ENCODE measurements around the gene C1orf198.

Gene C1orf198

DNA sequence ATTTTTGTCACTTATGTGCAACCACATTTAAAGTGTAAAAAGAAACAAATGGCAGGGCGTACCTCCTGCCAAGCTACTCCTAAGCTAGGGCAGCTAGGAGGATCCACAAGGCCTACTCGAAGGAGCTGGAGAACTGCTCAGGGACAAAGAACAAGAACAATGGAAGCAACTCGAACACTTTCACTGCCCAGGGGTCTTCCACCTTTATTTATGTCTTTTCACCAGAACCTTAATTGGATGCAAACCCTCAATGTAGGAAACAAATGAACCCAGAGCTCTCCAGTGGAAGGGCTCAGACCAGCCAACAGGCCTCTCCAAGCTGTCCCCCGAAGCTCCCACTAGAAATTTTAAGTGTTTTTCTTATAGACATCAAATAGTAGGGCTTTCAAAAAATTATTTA is 39.9 kb downstream of the C1orf198 start:
- DNase-seq, result no peak

DNA sequence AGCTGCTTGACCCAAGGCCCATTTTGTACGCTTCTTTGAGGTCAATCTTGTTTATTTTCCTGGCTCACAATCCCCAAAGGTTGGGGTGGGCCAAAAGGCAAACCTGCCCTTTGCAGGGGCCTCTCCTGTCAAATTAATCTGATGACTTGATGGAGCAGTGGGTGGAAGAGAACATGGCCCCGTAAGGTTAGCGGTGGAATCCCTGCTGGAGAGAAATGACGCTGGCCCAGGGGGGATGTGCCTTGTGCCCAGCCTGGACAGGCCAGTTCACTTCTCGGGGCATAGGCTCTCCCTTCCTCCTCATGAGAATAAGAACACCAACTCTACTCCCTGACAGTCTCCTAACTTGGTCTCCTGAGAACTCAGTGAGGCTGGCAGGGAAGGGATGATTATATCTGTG is 40.5 kb downstream of the C1orf198 start:
- DNase-seq, result no peak

DNA sequence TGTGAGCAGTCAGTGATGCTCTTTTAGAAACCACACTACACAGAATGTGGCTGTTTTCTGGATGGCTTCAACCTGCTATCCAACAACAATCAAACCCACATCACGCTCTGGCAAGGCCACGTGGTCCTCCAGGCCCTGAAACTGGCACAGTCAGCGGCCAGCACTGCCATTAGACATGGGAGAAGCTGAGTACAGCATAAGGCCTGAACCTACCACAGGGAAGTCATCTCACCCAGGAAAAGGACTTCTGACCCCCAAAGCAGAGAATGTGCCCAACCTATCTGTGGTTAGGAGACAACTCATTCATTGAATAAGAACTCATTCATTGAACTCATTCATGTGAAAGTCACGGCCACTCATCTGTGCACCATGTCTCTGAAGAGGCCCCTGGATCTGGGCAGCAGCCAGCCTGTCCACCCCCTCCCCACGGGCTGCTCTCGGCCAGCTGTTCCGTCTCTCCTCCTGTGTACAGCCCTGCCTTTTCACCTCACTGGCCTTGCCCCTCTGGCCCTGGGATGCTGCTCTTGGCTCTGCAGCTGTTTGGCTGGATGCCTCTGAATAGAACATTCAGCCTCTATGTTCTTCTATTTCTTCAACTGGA is 41.1 kb downstream of the C1orf198 start:
- DNase-seq, result no peak

DNA sequence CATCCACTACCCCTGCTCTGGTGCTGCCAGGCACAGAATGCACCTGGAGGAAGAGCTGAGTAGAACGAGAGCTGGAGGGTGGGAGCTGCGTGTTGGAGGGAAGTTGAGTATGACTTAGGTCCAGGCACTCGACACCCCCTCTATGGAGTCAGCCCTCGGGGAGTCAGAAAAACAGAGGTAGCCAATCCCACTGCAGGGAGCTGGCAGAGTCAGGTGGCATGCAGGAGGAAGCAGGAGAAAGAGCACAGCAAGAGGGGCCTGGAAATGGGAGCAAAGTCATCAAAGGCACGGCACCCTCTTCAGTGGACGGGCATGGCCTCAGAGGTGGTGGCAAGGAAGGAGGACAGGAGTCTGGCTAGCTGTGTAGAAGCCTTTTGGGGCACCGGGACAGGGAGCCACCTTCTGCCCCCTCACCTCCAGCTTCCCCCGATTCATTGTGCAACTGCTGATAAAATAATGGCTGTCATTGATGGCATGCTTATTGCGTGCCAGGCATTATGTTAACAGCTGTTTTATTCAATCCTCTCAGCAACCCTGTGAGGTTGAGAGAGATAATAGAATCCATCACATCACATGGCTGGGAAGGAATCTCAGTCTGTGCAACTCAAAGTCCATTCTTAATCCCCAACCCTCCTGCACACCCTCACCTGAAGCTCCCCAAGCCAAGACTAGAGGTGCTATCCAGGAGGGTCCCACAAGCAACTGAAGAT is 42.0 kb downstream of the C1orf198 start:
- DNase-seq, result no peak

DNA sequence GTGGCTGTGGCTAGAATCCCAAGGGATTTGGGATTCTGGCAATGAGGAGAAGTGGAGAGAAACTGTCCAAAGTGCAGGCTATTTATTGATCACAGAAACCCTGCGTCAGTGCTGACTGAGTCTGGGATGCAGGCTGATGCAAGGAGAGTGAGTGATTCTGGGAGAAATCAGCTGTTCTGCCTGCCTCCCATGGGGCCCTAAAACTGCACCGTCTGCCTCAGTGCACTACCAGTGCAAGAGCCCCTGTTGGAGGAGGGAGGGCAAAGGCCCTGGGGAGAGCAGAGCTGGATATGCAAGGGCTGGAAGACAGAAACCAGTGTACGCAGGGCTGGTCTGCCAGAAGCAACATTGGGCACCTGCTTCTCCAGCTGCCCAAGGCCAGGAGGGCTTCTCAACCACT is 42.6 kb downstream of the C1orf198 start:
- no peak for DNase-seq

DNA sequence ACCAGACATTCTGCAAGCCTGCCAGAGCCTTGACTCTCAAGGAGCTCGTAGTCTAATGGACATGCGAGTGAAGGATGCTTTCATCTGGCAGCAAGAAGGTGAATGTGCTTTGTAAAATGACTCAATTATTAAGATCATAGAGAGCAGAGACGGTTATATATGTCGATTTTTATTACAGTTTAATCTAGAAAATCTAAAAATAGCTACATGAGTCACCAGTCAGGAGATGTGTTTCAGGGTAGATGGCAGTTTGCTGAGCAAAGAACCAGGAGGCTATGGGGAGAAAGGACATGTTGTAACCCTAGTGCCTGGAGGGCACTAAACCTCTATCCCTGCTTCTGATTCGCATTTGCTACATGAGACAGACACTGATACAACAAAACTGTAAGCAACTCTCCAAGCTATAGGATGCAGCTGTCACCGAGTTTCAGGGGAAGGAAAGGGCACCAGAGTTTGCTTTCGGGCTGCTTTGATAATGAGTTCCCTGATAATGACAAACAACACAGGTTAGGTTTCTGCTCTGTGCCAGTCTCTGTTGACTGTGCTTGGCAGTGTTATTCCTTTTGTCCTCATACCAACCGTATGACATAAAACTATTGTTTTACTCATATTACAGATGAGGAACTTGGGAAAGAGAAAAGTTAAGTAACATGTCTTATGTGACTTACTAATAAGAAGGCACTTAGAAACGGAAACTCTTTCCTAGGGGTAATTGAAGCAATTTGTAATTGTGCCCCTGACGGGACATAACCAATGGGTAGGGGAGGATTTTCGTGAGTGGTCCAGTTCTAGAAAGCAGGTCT is 43.2 kb downstream of the C1orf198 start:
- DNase-seq, result peak; percentile 71

DNA sequence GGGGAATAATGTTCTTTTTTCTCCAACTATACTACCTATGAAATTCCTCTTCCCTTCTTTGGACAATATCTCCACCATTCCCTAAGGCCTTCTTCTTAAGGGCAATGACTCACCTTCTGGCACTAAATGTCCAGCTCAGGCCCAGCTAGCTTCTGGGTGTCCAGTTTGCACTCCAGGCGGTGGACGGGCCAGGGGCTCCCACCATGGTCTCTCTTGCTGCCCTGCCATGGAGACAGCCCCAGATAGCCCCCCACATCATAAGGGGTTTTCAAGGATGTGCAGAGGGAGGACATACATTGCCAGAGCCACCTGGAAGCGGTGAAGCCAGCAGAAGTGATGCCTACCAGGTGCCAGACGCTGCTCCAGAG is 43.8 kb downstream of the C1orf198 start:
- DNase-seq, result no peak

DNA sequence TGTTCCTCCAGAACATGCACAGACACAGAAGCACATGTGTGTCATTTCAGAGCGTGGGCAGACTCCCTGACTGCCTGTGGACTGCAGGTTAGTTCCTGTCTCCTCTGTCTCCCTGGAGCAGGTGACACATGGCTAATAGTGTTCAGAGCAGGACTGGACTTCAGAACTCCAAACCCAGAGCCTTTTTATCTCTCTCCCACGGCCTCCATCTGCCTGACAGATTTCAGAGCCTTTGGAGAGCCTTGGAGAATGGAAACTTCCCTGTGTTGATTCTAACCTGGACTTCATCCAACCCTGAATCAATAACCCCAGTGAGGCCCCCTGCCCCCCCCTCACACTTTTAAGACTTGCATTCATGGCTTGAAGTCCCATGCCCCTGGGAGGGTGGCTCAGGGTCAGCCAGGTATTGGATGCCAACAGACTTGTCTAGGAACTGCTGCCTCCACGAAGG is 44.4 kb downstream of the C1orf198 start:
- DNase-seq, result no peak

DNA sequence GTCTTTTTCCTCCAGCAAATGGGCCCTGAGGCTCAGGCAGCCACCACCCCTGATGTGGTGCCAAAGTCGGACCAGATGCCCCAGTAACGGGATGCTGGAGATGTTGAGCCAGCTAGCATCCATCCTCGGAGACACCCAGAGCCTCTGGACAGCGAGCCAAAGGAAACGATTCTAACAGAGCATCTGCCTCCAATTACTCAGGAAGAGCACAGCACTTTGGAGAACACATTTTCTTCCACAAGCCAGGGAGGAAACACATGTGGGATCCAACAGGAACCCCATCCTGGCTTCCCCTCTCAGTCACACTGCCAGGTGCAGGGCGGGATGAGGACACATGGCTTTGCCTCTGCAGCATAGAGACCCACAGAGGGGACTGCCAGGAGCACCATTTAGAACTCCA is 44.9 kb downstream of the C1orf198 start:
- DNase-seq, result no peak

DNA sequence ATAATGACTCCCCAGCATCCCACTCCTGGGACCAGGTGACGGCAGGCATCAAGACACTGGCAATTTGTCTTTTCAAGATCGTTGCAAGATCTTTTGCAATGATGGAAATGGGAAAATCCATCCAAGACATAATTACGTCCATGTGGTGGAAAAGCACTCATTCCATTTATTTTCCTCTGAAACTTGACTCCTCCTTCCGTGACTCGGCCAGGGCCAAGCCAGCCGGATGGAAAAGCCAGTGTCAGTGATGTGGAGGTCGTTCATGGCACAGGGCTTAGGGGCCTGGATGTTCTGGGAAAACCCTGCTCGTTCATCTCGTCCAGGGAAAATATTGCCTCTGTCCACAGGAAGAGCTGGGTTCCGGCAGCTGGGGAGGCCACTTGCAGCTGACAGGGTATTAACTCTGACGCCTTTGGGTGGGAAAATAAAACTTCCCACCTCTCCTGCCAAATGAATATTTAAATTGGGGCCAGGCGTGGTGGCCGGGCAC is 46.2 kb downstream of the C1orf198 start:
- no peak for DNase-seq

DNA sequence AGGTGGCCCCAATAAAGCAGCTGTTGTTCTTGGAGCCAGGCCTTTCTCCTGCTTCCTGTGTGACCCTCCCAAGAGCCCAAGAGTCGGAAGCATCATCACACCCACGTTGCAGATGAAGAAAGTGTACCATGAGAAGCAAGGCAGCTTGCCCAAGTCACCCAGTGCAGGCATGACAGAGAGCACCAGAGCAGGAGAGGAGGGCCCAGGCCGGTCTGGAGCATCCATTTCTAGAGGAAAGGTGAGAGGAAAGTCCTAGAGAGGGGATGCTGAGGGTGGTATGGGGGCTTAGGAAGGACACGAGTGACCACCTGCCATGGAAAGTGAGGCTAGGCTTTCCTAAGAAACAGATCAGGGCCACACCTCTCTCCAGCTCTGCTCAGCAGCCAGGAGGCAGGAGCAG is 47.0 kb downstream of the C1orf198 start:
- no peak for DNase-seq

DNA sequence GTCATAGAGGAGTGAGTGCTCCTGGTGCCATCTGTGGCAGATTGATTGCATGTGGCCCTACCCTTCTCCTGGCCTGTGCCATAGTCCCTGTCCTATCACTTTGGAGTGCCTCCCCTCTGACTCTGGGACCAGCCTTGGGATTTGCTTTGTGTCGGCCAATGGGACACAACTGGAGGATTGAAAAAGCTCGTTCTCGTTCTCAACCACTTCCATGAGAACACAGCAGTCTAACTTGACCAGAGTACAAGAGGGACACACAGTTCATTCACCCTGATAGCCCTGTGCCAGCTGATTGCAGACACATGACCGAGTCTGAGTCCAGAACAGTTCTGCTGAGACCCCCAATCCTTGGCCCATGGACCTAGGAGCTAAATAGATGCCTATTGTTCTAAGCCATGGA is 47.8 kb downstream of the C1orf198 start:
- DNase-seq, result no peak

DNA sequence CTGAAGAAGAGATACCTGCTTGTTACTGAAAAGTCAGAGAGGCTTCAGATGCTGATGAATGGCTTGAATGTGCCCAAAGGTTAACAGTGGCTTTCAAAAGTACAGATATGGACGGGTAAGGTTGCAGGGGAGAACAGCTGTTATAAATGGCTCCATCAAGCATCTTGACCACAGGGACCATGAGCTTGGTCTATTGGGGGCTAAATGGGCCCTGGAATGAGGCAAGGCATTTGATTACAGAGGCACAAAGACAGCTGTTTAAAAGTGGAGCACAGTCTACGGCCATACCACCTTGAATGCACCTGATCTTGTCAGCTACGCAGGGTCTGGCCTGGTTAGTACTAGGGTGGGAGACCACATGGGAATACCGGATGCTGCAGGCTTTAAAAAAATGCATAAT is 48.3 kb downstream of the C1orf198 start:
- DNase-seq, result no peak

DNA sequence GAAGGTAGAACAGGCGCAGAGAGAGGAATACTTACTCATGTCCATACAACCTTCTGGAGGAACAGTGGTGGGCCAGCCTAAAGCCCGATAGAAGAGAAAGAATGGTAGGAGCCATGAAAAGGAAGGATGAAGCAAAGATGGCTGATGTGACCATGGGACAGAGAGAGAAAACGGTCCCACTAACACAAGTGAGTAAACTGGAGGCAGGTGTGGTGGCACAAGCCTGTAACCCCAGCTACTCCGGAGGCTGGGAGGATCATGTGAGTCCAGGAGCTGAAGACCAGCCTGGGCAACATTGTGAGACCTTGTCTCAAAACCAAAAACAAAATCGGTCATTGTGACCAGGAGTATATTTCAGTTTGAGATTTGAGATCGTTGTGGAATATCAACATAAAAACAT is 49.4 kb downstream of the C1orf198 start:
- no peak for DNase-seq

DNA sequence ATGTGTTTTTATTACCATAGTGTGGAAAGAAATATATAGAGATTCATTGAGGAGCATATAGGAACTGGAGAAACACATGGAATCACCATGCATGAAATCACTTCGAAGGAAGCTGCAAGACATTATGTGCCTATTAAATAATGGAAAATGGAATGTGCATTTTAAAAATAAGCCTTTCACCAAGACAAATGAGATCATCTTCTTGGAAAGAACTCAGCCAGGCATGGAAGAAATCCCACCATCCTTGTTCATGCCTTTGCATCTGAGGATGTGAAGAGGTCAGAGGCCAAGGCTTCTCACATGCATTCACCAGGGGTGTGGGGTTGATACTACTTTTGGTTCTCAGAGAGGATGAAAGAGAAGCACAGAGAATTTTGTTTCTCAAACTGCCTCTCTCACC is 50.0 kb downstream of the C1orf198 start:
- no peak for DNase-seq

DNA sequence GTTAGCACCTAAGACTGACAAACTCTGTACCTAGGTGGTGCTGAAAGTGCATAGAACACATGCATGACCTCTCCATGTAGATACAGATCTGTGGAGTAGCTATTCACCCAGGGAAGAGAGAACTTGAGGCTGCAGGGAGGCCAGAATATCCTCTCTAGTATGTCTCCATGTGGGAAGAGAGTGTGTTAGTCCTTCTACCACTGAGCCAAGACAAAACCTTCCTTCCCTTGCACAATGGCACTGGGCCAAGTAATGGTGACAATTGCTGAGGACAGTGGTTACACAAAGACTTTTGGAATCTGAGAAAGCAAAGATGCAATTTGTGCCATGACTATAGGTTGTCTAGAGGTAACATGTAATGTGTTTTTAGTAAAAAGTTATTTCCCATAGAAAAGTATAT is 52.3 kb downstream of the C1orf198 start:
- DNase-seq, result no peak

DNA sequence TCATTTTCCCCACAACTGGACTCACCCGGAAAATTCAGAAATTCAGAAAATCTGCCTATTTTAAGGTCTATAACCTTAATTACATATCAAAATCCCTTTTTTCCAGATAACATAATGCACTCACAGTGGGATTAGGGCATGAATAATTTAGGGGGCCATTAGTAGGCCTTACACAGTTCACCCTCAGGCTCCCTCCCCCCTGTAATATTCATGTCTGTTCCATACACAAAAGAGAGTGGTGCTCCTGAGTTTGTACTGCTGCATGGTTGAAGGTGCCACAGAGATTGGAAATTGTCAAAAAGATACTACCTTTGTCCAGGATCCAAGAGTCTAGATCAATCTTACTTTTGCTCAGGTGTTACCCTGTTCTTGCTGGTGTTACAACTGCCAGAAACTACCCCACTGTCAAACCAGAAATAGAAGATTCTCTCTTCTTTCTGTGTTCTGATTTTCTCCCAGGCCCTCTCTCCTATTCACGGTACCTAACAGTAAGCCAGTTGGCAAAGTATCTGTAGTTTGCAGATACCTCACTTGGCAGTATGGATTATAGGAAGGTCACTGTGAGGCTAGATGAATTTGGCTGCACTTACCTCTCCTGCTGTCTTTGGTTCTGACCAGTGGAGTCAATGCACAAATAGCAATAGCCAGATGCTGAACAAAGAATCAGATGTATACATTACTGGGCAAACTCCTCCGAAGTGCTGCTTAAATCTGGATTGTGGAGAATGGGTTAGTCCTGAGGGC is 53.2 kb downstream of the C1orf198 start:
- no peak for DNase-seq

DNA sequence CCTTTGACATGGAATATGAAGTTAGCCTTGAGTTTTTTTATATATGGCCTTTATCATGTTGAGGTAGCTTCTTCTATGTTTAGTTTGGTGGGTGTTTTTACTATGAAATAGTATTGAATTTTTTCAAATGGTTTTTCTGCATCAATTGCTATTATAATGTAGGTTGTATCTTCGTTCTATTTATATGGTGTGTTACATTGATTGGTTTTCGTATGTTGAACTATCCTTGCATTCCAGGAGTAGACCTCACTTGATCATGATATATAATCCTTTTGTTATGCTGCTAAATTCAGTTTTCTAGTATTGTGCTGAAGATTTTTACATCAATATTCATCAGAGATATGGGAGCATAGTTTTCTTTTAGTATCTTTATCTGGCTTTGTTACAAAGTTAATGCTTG is 55.8 kb downstream of the C1orf198 start:
- DNase-seq, result no peak

DNA sequence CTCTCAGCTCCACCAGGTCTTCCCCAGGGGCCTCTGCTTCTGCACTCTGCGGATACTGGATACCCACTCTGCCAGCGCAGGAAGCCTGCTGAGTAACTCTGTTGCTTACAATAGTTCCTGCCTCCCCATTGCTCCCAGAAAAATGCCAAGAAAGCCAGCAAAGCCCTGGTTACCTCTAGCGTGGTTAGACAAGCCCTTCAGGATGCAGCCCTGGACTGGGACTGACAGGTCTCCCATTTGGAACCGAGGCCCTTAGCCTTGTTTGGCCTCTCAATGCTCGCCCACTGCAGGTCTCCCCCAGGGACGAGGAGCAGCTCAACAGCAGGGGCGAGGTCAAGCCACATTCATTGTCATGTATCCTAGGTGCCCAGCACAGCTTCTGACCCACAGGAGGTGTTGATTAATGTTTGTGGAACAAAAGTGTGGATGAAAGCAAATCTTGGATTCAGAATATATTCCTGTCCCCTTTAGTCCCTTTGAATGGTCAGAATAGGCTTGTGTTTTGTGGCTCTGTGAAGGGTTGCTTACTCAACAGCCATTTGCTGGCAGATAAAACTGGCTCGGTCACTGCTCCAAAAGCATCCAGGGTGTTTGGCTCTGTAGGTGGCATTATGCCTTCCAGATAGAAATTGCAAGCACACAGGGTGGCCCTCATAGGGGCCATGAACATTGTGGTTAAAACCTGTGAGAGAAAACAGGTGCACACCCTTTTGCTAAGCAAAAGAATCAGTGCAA is 58.9 kb downstream of the C1orf198 start:
- DNase-seq, result no peak

DNA sequence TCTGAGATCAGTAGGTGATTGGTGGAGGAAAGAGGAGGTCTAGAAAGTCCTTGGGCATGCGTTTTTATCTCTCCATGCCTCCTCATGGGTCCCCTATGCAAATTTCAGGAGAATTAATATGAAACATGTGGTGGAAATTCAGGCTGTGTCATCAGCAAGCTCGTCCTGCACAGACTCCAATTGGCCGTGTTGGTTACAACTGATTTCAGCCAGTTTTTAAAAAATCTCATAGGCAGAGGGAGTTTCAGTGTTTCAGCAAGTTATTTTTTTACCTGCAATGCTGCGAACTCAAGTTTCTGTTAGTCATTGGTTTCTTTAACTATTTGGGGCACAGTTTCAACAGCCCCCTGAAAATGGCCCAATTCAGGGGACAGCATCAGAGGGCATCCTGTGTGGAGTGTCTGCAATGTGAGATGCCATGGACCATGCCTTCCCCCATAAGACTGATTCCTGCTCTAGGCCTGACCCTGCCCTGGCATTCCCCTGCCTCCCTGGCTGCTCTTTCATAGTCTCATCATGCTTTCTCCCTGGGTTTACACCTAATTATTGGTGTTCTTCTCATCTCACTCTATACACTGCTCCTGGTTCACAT is 59.9 kb downstream of the C1orf198 start:
- DNase-seq, result no peak

DNA sequence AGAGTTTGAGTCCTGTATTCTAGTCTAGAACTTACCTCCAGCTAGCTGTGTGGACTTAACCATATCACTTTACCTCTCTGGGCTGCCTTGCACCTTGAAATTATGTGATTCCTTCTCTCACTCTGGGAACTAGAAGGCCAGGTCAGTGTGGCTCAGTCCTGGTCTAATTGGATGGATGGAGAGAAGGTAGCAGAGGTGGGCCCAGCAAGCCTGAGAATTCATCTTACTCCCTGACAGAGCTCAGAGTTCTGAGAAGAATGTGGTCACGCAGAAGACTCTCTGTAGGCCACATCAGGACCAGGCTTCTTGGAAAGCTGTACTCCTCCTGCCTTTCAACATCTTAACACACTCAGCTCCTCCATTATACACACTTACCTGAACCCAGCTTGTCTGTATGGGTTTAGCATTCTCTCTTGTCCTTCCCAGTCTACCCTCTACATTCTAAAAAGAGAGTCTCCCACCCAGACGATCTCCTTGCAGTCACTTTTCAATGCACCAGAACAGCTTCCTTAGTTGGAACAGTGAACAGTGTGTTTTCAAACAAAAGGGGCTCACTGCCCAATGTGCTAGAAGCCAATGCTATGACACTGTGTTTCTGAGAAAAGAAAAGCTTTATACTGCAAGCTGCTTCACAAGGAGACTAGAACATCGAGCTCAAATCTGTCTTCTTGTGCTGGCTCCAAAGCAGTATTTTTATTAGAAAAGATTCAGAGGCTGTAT is 60.6 kb downstream of the C1orf198 start:
- no peak for DNase-seq

DNA sequence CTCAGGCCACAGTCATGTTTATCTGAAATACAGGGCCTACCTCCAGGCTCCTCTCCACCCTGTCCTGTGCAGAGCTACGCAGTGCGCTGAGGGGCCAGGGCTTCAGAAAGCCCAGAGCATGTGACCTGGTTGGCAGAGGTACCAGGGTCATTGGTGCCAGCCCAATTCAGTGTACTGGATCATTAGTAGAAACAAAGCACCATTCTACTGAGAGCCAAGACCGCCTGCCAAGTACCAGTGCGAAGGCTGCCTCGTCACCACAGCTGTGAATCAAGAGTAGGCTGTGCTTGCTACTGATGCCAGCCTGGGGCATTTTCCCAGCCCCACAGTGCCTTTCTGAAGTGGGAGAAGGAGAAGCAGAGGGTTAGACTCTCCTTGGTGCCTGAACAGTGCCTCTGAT is 61.3 kb downstream of the C1orf198 start:
- DNase-seq, result no peak

Data from MV-4-11 (cell line).